Measurements from ENCODE around the gene KAZALD1.

The KAZALD1 gene

GRCh38 chr10:101089520-101090299 lies 27.9 kb downstream of the KAZALD1 start:
- no peak overlapping the region for H3K4ac ChIP-seq (ENCODE audit: low read depth, low read length)
- no peak overlapping the region for H3K4me2 ChIP-seq (ENCODE audit: low read length)
- no peaks in the 10 kb centered on the region for H3K4me1 ChIP-seq (ENCODE audit: control insufficient read depth, low read depth, low read length)
- no peaks in the 10 kb centered on the region for H3K79me1 ChIP-seq (ENCODE audit: low read length)
- H3K23ac ChIP-seq (ENCODE audit: low read length) = no peak overlapping the region
- H3K9ac ChIP-seq (ENCODE audit: low read length) = no peak overlapping the region
- no peak overlapping the region for H4K5ac ChIP-seq (ENCODE audit: low read length)
- H3K4me3 ChIP-seq (ENCODE audit: low read length) = no peak overlapping the region
- H2BK120ac ChIP-seq (ENCODE audit: low read depth, low read length) = no peak overlapping the region
- WGBS (ENCODE audit: extremely low coverage, insufficient coverage, low lambda C conversion rate) = no CpG with 5 or more reads among the region's 11 CpGs
- DNase-seq = no peak
- no peaks in the 10 kb centered on the region for H3K79me2 ChIP-seq (ENCODE audit: control insufficient read depth, insufficient read depth, low read length)
- no peak overlapping the region for H2BK5ac ChIP-seq (ENCODE audit: low read length)
- no peaks in the 10 kb centered on the region for H3K36me3 ChIP-seq (ENCODE audit: control insufficient read depth, insufficient read depth, low read length)
- no peak overlapping the region for H3K56ac ChIP-seq (ENCODE audit: low read length)
- no peak overlapping the region for H3K27ac ChIP-seq (ENCODE audit: low read depth, low read length)
- H2AK5ac ChIP-seq (ENCODE audit: low read length) = no peak overlapping the region
- H2BK15ac ChIP-seq (replicated peaks; ENCODE audit: low read depth) = no peak overlapping the region
- H3K18ac ChIP-seq (ENCODE audit: low read length) = no peak overlapping the region
- no peak overlapping the region for H4K8ac ChIP-seq (ENCODE audit: low read depth, low read length)
- H3K27me3 ChIP-seq (ENCODE audit: insufficient read depth, low read length, poor library complexity) = no peaks in the 10 kb centered on the region

- no peak overlapping the region for H4K5ac ChIP-seq (ENCODE audit: low read length)
- no peak overlapping the region for H3K18ac ChIP-seq (ENCODE audit: low read length)
- no peak overlapping the region for H3K4me2 ChIP-seq (ENCODE audit: low read length)
- no peak overlapping the region for H3K27ac ChIP-seq (ENCODE audit: low read depth, low read length)
- H3K4ac ChIP-seq (ENCODE audit: low read depth, low read length) = no peak overlapping the region
- H3K4me1 ChIP-seq (ENCODE audit: control insufficient read depth, low read depth, low read length) = no peaks in the 10 kb centered on the region
- H2BK120ac ChIP-seq (ENCODE audit: low read depth, low read length) = no peak overlapping the region
- no peak overlapping the region for H2BK5ac ChIP-seq (ENCODE audit: low read length)
- H3K36me3 ChIP-seq (ENCODE audit: control insufficient read depth, insufficient read depth, low read length) = no peaks in the 10 kb centered on the region
- no peak overlapping the region for H2AK5ac ChIP-seq (ENCODE audit: low read length)
- H4K8ac ChIP-seq (ENCODE audit: low read depth, low read length) = no peak overlapping the region
- no peak overlapping the region for H3K56ac ChIP-seq (ENCODE audit: low read length)
- H3K23ac ChIP-seq (ENCODE audit: low read length) = no peak overlapping the region
- no peaks in the 10 kb centered on the region for H3K79me1 ChIP-seq (ENCODE audit: low read length)
- no peak for DNase-seq
- no peak overlapping the region for H3K9ac ChIP-seq (ENCODE audit: low read length)
- no peaks in the 10 kb centered on the region for H3K27me3 ChIP-seq (ENCODE audit: insufficient read depth, low read length, poor library complexity)
- WGBS (ENCODE audit: extremely low coverage, insufficient coverage, low lambda C conversion rate) = no CpG with 5 or more reads among the region's 5 CpGs
- no peak overlapping the region for H3K4me3 ChIP-seq (ENCODE audit: low read length)
- no peak overlapping the region for H2BK15ac ChIP-seq (replicated peaks; ENCODE audit: low read depth)
- no peaks in the 10 kb centered on the region for H3K79me2 ChIP-seq (ENCODE audit: control insufficient read depth, insufficient read depth, low read length)
Measured at GRCh38 chr10:101090597-101090996, 28.8 kb downstream of the KAZALD1 start.

GRCh38 chr10:101091546-101092290 lies 29.9 kb downstream of the KAZALD1 start:
- Histone ChIP-seq H3K79me2 (ENCODE audit: control insufficient read depth, insufficient read depth, low read length) (no peaks in the 10 kb centered on the region), H3K4ac (ENCODE audit: low read depth, low read length) (no peak overlapping the region), H3K9ac (ENCODE audit: low read length) (no peak overlapping the region), H3K36me3 (ENCODE audit: control insufficient read depth, insufficient read depth, low read length) (no peaks in the 10 kb centered on the region), H3K27ac (ENCODE audit: low read depth, low read length) (no peak overlapping the region), H3K4me3 (ENCODE audit: low read length) (no peak overlapping the region), H3K4me2 (ENCODE audit: low read length) (no peak overlapping the region), H2BK5ac (ENCODE audit: low read length) (no peak overlapping the region), H3K56ac (ENCODE audit: low read length) (no peak overlapping the region), H2AK5ac (ENCODE audit: low read length) (no peak overlapping the region), H3K4me1 (ENCODE audit: control insufficient read depth, low read depth, low read length) (no peaks in the 10 kb centered on the region), H3K23ac (ENCODE audit: low read length) (no peak overlapping the region), H3K18ac (ENCODE audit: low read length) (no peak overlapping the region), H4K8ac (ENCODE audit: low read depth, low read length) (no peak overlapping the region), H4K5ac (ENCODE audit: low read length) (no peak overlapping the region), H2BK15ac (replicated peaks; ENCODE audit: low read depth) (no peak overlapping the region), H3K79me1 (ENCODE audit: low read length) (no peaks in the 10 kb centered on the region), H2BK120ac (ENCODE audit: low read depth, low read length) (no peak overlapping the region), H3K27me3 (ENCODE audit: insufficient read depth, low read length, poor library complexity) (no peaks in the 10 kb centered on the region)
- no CpG with 5 or more reads among the region's 12 CpGs for WGBS (ENCODE audit: extremely low coverage, insufficient coverage, low lambda C conversion rate)
- no peak for DNase-seq

- WGBS (ENCODE audit: extremely low coverage, insufficient coverage, low lambda C conversion rate) = no CpG with 5 or more reads among the region's 9 CpGs
- H3K36me3 ChIP-seq (ENCODE audit: control insufficient read depth, insufficient read depth, low read length) = no peaks in the 10 kb centered on the region
- no peak overlapping the region for H3K23ac ChIP-seq (ENCODE audit: low read length)
- no peaks in the 10 kb centered on the region for H3K27me3 ChIP-seq (ENCODE audit: insufficient read depth, low read length, poor library complexity)
- H3K79me2 ChIP-seq (ENCODE audit: control insufficient read depth, insufficient read depth, low read length) = no peaks in the 10 kb centered on the region
- H3K4ac ChIP-seq (ENCODE audit: low read depth, low read length) = no peak overlapping the region
- H2BK15ac ChIP-seq (replicated peaks; ENCODE audit: low read depth) = no peak overlapping the region
- no peak overlapping the region for H3K56ac ChIP-seq (ENCODE audit: low read length)
- no peak overlapping the region for H2BK120ac ChIP-seq (ENCODE audit: low read depth, low read length)
- no peak overlapping the region for H3K4me3 ChIP-seq (ENCODE audit: low read length)
- H4K8ac ChIP-seq (ENCODE audit: low read depth, low read length) = no peak overlapping the region
- H2AK5ac ChIP-seq (ENCODE audit: low read length) = no peak overlapping the region
- no peak overlapping the region for H3K27ac ChIP-seq (ENCODE audit: low read depth, low read length)
- H4K5ac ChIP-seq (ENCODE audit: low read length) = no peak overlapping the region
- DNase-seq = no peak
- no peak overlapping the region for H3K4me2 ChIP-seq (ENCODE audit: low read length)
- H3K4me1 ChIP-seq (ENCODE audit: control insufficient read depth, low read depth, low read length) = no peaks in the 10 kb centered on the region
- H3K9ac ChIP-seq (ENCODE audit: low read length) = no peak overlapping the region
- H2BK5ac ChIP-seq (ENCODE audit: low read length) = no peak overlapping the region
- H3K79me1 ChIP-seq (ENCODE audit: low read length) = no peaks in the 10 kb centered on the region
- H3K18ac ChIP-seq (ENCODE audit: low read length) = no peak overlapping the region
Measured at GRCh38 chr10:101092881-101093354, 31.1 kb downstream of the KAZALD1 start.

GRCh38 chr10:101094121-101094879 lies 32.5 kb downstream of the KAZALD1 start:
- Histone ChIP-seq H4K8ac (ENCODE audit: low read depth, low read length) (no peak overlapping the region), H3K4me1 (ENCODE audit: control insufficient read depth, low read depth, low read length) (no peaks in the 10 kb centered on the region), H3K9ac (ENCODE audit: low read length) (no peak overlapping the region), H2AK5ac (ENCODE audit: low read length) (no peak overlapping the region), H3K56ac (ENCODE audit: low read length) (no peak overlapping the region), H4K5ac (ENCODE audit: low read length) (no peak overlapping the region), H3K18ac (ENCODE audit: low read length) (no peak overlapping the region), H3K79me2 (ENCODE audit: control insufficient read depth, insufficient read depth, low read length) (no peaks in the 10 kb centered on the region), H3K79me1 (ENCODE audit: low read length) (no peaks in the 10 kb centered on the region), H3K4ac (ENCODE audit: low read depth, low read length) (no peak overlapping the region), H3K27ac (ENCODE audit: low read depth, low read length) (no peak overlapping the region), H2BK15ac (replicated peaks; ENCODE audit: low read depth) (no peak overlapping the region), H3K23ac (ENCODE audit: low read length) (no peak overlapping the region), H3K4me2 (ENCODE audit: low read length) (no peak overlapping the region), H2BK5ac (ENCODE audit: low read length) (no peak overlapping the region), H2BK120ac (ENCODE audit: low read depth, low read length) (no peak overlapping the region), H3K36me3 (ENCODE audit: control insufficient read depth, insufficient read depth, low read length) (no peaks in the 10 kb centered on the region), H3K4me3 (ENCODE audit: low read length) (no peak overlapping the region), H3K27me3 (ENCODE audit: insufficient read depth, low read length, poor library complexity) (no peaks in the 10 kb centered on the region)
- no CpG with 5 or more reads among the region's 14 CpGs for WGBS (ENCODE audit: extremely low coverage, insufficient coverage, low lambda C conversion rate)
- no peak for DNase-seq
